Skeletal muscle satellite cell (primary cell): Measurements from ENCODE around the gene NAT10. TPM values are rescaled to one million over a fixed set of nuclear protein-coding genes. Genes with fewer than 3 reads are reported as not detected.

Experiments
- small RNA-seq: library from RNA; depleted of rRNA; stranded (forward); fragments of <200 nt; gene quantifications from one replicate; pipeline ENCODE3, GENCODE V24; 2012

The NAT10 gene

Small RNA genes within 50 kb of the gene (small RNA-seq; reads per million reads assigned to genes)
- gene RF00019 = not detected
